Stomach (tissue), 4 donors: Measurements from ENCODE around the gene RHOBTB1.

Source experiments
- POLR2A ChIP-seq, 4 donors: fragments of 450-650 bp; IDR thresholded peaks; one replicate each; pipeline ENCODE4 v1.6.1; 2016; ENCODE audit warnings: antibody characterized with exemption in 4 of 4, control low read depth in 2 of 4, mild to moderate bottlenecking in 1 of 4, moderate library complexity in 1 of 4
- TF ChIP-seq, protein P1 (sequence below), 7 experiments: fragments of 450-650 bp in 4 of 7; fragments of 200-600 bp in 3 of 7; sonication (generic) in 3 of 7; IDR thresholded peaks; one replicate each; pipeline ENCODE4 v1.5.1; 2016 to 2019; ENCODE audit warnings: antibody characterized with exemption in 7 of 7, control low read depth in 2 of 7, mild to moderate bottlenecking in 1 of 7

- TF ChIP-seq, protein P1, sequence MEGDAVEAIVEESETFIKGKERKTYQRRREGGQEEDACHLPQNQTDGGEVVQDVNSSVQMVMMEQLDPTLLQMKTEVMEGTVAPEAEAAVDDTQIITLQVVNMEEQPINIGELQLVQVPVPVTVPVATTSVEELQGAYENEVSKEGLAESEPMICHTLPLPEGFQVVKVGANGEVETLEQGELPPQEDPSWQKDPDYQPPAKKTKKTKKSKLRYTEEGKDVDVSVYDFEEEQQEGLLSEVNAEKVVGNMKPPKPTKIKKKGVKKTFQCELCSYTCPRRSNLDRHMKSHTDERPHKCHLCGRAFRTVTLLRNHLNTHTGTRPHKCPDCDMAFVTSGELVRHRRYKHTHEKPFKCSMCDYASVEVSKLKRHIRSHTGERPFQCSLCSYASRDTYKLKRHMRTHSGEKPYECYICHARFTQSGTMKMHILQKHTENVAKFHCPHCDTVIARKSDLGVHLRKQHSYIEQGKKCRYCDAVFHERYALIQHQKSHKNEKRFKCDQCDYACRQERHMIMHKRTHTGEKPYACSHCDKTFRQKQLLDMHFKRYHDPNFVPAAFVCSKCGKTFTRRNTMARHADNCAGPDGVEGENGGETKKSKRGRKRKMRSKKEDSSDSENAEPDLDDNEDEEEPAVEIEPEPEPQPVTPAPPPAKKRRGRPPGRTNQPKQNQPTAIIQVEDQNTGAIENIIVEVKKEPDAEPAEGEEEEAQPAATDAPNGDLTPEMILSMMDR (IDR thresholded peaks at IDR 0.05): no peak
- TF ChIP-seq POLR2A (IDR thresholded peaks at IDR 0.05): no peak
Observed at GRCh38 chr10:60951272-60951724, 7.3 kb upstream of the RHOBTB1 start.
